HCT116 (cell line): ENCODE results near the gene PEMT. TPM values are rescaled to one million over a fixed set of nuclear protein-coding genes. Genes with fewer than 3 reads are reported as not detected.

ENCODE experiments used
- ATAC-seq: fragments of 200-7000 bp; cut with Tn5 transposase; 2 replicates; pipeline ENCODE4 v1.9.1; 2020; ENCODE audit warnings: mild to moderate bottlenecking, moderate library complexity
- BruUV-seq: library from RNA; stranded (reverse); fragments of 400-500 nt; replicated peaks from 2 replicates; lab custom pipeline; 2021; lab: Mats Ljungman, UMichigan
- CTCF ChIA-PET: fragments of 300-600 bp; sonication (Branson Sonifier 250); formaldehyde crosslinking; loops from one replicate; lab custom pipeline; 2021; ENCODE audit warnings: antibody characterized with exemption; lab: Charles Lee
- POLR2A ChIA-PET: fragments of 300-600, 350-600 bp; sonication (Branson Sonifier 250); formaldehyde crosslinking; loops from one replicate; lab custom pipeline; 2021; ENCODE audit warnings: antibody characterized with exemption; lab: Charles Lee
- RAD21 ChIA-PET, 2 experiments: fragments of 300-600 bp; sonication (Branson Sonifier 250); formaldehyde crosslinking; loops; one replicate each; lab custom pipeline; 2023; ENCODE audit warnings: low total read pairs in 2 of 2; ENCODE audit not compliant: uncharacterized antibody in 2 of 2, unreplicated experiment in 2 of 2, low non-redundant PET in 1 of 2; lab: Charles Lee
- DNase-seq: peaks from one replicate; pipeline ENCODE4 v3.0.0-alpha.2; 2010; ENCODE audit warnings: low read depth, low spot score
- H2AFZ ChIP-seq: fragments of 200-600 bp; shearing (Covaris generic), sonication (generic); 2 replicates; pipeline ENCODE4 v1.6.1; 2017; ENCODE audit warnings: low read depth, mixed run types, mixed read lengths, antibody characterized with exemption, low read length; ENCODE audit not compliant: poor library complexity, severe bottlenecking
- H3K27ac ChIP-seq: 2 replicates; pipeline ENCODE4 v1.5.1; 2012; ENCODE audit warnings: low read depth, low read length
- H3K27me3 ChIP-seq: fragments of 200-600 bp; sonication (generic); 2 replicates; pipeline ENCODE4 v1.6.1; 2016; ENCODE audit warnings: mixed run types, low read length, mixed read lengths; ENCODE audit not compliant: insufficient read depth
- H3K36me3 ChIP-seq, 2 experiments: fragments of 200-500 bp in 1 of 2; fragments of 200-600 bp in 1 of 2; sonication (Bioruptor generic) in 1 of 2; sonication (generic) in 1 of 2; 2 replicates each; pipeline versions ENCODE4 v1.5.1 to v1.6.1; 2014 to 2016; ENCODE audit warnings: low read length in 2 of 2, inconsistent platforms in 1 of 2, mixed read lengths in 1 of 2, mixed run types in 1 of 2; ENCODE audit not compliant: insufficient read depth in 2 of 2, control insufficient read depth in 1 of 2
- H3K4me1 ChIP-seq, 2 experiments: fragments of 200-600 bp in 1 of 2; sonication (generic) in 1 of 2; 2 replicates each; pipeline versions ENCODE4 v1.5.1 to v1.6.1; 2012 to 2017; ENCODE audit warnings: low read length in 2 of 2, inconsistent platforms in 1 of 2, mild to moderate bottlenecking in 1 of 2, mixed read lengths in 1 of 2, mixed run types in 1 of 2, moderate library complexity in 1 of 2; ENCODE audit not compliant: insufficient read depth in 2 of 2, control insufficient read depth in 1 of 2
- H3K4me2 ChIP-seq: fragments of 200-600 bp; sonication (generic); 2 replicates; pipeline ENCODE4 v1.6.1; 2017; ENCODE audit warnings: mixed run types, low read length, mixed read lengths
- H3K4me3 ChIP-seq, 2 experiments: fragments of 200-600 bp in 1 of 2; sonication (generic) in 1 of 2; replicated peaks in 1 of 2; 2 replicates each; pipeline ENCODE4 v1.5.1; 2011 to 2016; ENCODE audit warnings: low read length in 2 of 2, control low read depth in 1 of 2, low read depth in 1 of 2, mild to moderate bottlenecking in 1 of 2, mixed read lengths in 1 of 2, mixed run types in 1 of 2
- H3K79me2 ChIP-seq: fragments of 200-600 bp; sonication (generic); 2 replicates; pipeline ENCODE4 v1.6.1; 2017; ENCODE audit warnings: mild to moderate bottlenecking, mixed run types, low read length, moderate library complexity, mixed read lengths; ENCODE audit not compliant: insufficient read depth
- H3K9ac ChIP-seq: fragments of 200-600 bp; sonication (generic); 2 replicates; pipeline ENCODE4 v1.6.1; 2016; ENCODE audit warnings: low read length, mixed read lengths
- H3K9me2 ChIP-seq: fragments of 200-600 bp; sonication (generic), shearing (Covaris generic); 2 replicates; pipeline ENCODE4 v1.6.1; 2017; ENCODE audit warnings: mixed run types, mild to moderate bottlenecking, moderate library complexity; ENCODE audit not compliant: insufficient read depth
- H3K9me3 ChIP-seq, 2 experiments: fragments of 200-500 bp in 1 of 2; fragments of 200-600 bp in 1 of 2; sonication (Bioruptor generic) in 1 of 2; sonication (generic) in 1 of 2; 2 replicates each; pipeline ENCODE4 v1.6.1; 2014 to 2017; ENCODE audit warnings: low read length in 2 of 2, mixed read lengths in 2 of 2, inconsistent platforms in 1 of 2, low read depth in 1 of 2, mild to moderate bottlenecking in 1 of 2, mixed run types in 1 of 2, moderate library complexity in 1 of 2; ENCODE audit not compliant: control insufficient read depth in 1 of 2, insufficient read depth in 1 of 2
- H4K20me1 ChIP-seq: fragments of 200-600 bp; sonication (generic), shearing (Covaris generic); 2 replicates; pipeline ENCODE4 v1.6.1; 2017; ENCODE audit warnings: mixed run types, mild to moderate bottlenecking, moderate library complexity; ENCODE audit not compliant: insufficient read depth
- CEBPB ChIP-seq: IDR thresholded peaks from 2 replicates; pipeline ENCODE4 v1.6.1; 2012; ENCODE audit warnings: low read depth
- CTCF ChIP-seq, 3 experiments: fragments of 200-600 bp in 1 of 3; sonication (generic) in 1 of 3; IDR thresholded peaks in 2 of 3; conservative IDR thresholded peaks in 1 of 3; 2 replicates each; pipeline ENCODE4 v1.5.1; 2012 to 2017; ENCODE audit warnings: low read depth in 2 of 3, low read length in 2 of 3, antibody characterized with exemption in 1 of 3, borderline replicate concordance in 1 of 3, control low read depth in 1 of 3, mild to moderate bottlenecking in 1 of 3, mixed read lengths in 1 of 3, mixed run types in 1 of 3, moderate library complexity in 1 of 3; ENCODE audit not compliant: insufficient read depth in 1 of 3
- EGR1 ChIP-seq: IDR thresholded peaks from 2 replicates; pipeline ENCODE4 v1.6.1; 2012; ENCODE audit warnings: low read depth
- ELF1 ChIP-seq: IDR thresholded peaks from 2 replicates; pipeline ENCODE4 v1.6.1; 2012; ENCODE audit warnings: low read depth, borderline replicate concordance
- EZH2phosphoT487 ChIP-seq: fragments of 200-600 bp; IDR thresholded peaks from 2 replicates; pipeline ENCODE4 v1.6.1; 2018; ENCODE audit warnings: antibody characterized with exemption, borderline replicate concordance
- FOSL1 ChIP-seq: IDR thresholded peaks from 2 replicates; pipeline ENCODE4 v1.6.1; 2012; ENCODE audit warnings: low read depth
- MAX ChIP-seq: IDR thresholded peaks from 2 replicates; pipeline ENCODE4 v1.6.1; 2012
- POLR2A ChIP-seq: IDR thresholded peaks from 2 replicates; pipeline ENCODE4 v1.7.0; 2011; ENCODE audit warnings: borderline replicate concordance; ENCODE audit not compliant: insufficient read depth, insufficient read length; ENCODE audit errors: extremely low read depth
- RAD21 ChIP-seq: IDR thresholded peaks from 2 replicates; pipeline ENCODE4 v1.6.1; 2012; ENCODE audit warnings: low read depth, mild to moderate bottlenecking
- SIN3A ChIP-seq: IDR thresholded peaks from 2 replicates; pipeline ENCODE4 v1.6.1; 2012; ENCODE audit warnings: low read depth
- SP1 ChIP-seq: IDR thresholded peaks from 2 replicates; pipeline ENCODE4 v1.6.1; 2012; ENCODE audit warnings: low read depth
- TCF7L2 ChIP-seq: IDR thresholded peaks from 2 replicates; pipeline ENCODE4 v1.7.0; 2011; ENCODE audit warnings: borderline replicate concordance, inconsistent platforms; ENCODE audit not compliant: insufficient read depth, insufficient read length; ENCODE audit errors: extremely low read depth
- YY1 ChIP-seq: IDR thresholded peaks from 2 replicates; pipeline ENCODE4 v1.6.1; 2011; ENCODE audit warnings: low read length, low read depth, moderate library complexity, mild to moderate bottlenecking; ENCODE audit not compliant: insufficient replicate concordance; ENCODE audit errors: extremely low read depth
- ZFX ChIP-seq: fragments of 450-650 bp; IDR thresholded peaks from 2 replicates; pipeline ENCODE4 v1.6.1; 2017
- intact Hi-C: fragments of 100-400 bp; cut with micrococcal nuclease; formaldehyde crosslinking; loops from 2 replicates; pipeline ENCODE4 v1.10.0; 2022
- total RNA-seq: library from RNA; stranded (reverse); gene quantifications from one replicate; pipeline ENCODE4 v1.2.1, GENCODE V29; 2021; ENCODE audit not compliant: unreplicated experiment
- TF ChIP-seq, protein P1 (sequence below): IDR thresholded peaks from 2 replicates; pipeline ENCODE4 v1.6.1; 2012; ENCODE audit warnings: low read depth

Gene PEMT
- total RNA-seq, 1 experiment from 2014 or later, result 52.1 TPM

GRCh38 chr17:17463821-17464220, 127.7 kb downstream of the PEMT start:
- Histone ChIP-seq H3K4me3 (no peak overlapping the region), H3K9me3 (no peaks in the 10 kb centered on the region), H3K9ac (no peak overlapping the region), H3K27ac (no peak overlapping the region), H3K9me2 (no peaks in the 10 kb centered on the region), H3K36me3 (no peaks in the 10 kb centered on the region), H4K20me1 (no peaks in the 10 kb centered on the region), H3K27me3 (peaks cover 12% of the 10 kb centered on the region), H3K4me1 (peaks cover 3 to 6% of the 10 kb centered on the region in 2 experiments; a peak in 3 of 4 replicates), H3K79me2 (no peaks in the 10 kb centered on the region), H2AFZ (no peak overlapping the region), H3K4me2 (no peak overlapping the region)
- intact Hi-C loops, result no loop called here
- POLR2A ChIA-PET, result no interaction called here
- ATAC-seq (no peak), DNase-seq (no peak)
- no peak for TF ChIP-seq EGR1
- TF ChIP-seq TCF7L2, result no peak
- no peak for TF ChIP-seq SIN3A
- no peak for TF ChIP-seq ELF1
- no peak for TF ChIP-seq ZFX
- no peak for TF ChIP-seq FOSL1
- no peak for TF ChIP-seq YY1
- no peak for TF ChIP-seq CEBPB
- no peak for TF ChIP-seq EZH2phosphoT487
- TF ChIP-seq RAD21, result no peak
- TF ChIP-seq SP1, result no peak
- no peak for TF ChIP-seq CTCF (IDR thresholded peaks at IDR 0.05 in 2 of 3, conservative IDR thresholded peaks at IDR 0.05 in 1 of 3; ENCODE audit: borderline replicate concordance in 1 of 3, insufficient read depth in 1 of 3, low read depth in 2 of 3, low read length in 2 of 3)
- TF ChIP-seq, protein P1, sequence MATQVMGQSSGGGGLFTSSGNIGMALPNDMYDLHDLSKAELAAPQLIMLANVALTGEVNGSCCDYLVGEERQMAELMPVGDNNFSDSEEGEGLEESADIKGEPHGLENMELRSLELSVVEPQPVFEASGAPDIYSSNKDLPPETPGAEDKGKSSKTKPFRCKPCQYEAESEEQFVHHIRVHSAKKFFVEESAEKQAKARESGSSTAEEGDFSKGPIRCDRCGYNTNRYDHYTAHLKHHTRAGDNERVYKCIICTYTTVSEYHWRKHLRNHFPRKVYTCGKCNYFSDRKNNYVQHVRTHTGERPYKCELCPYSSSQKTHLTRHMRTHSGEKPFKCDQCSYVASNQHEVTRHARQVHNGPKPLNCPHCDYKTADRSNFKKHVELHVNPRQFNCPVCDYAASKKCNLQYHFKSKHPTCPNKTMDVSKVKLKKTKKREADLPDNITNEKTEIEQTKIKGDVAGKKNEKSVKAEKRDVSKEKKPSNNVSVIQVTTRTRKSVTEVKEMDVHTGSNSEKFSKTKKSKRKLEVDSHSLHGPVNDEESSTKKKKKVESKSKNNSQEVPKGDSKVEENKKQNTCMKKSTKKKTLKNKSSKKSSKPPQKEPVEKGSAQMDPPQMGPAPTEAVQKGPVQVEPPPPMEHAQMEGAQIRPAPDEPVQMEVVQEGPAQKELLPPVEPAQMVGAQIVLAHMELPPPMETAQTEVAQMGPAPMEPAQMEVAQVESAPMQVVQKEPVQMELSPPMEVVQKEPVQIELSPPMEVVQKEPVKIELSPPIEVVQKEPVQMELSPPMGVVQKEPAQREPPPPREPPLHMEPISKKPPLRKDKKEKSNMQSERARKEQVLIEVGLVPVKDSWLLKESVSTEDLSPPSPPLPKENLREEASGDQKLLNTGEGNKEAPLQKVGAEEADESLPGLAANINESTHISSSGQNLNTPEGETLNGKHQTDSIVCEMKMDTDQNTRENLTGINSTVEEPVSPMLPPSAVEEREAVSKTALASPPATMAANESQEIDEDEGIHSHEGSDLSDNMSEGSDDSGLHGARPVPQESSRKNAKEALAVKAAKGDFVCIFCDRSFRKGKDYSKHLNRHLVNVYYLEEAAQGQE, result no peak
- no peak for TF ChIP-seq MAX
- no peak for TF ChIP-seq POLR2A
- RAD21 ChIA-PET, result no interaction called here
- no TSS peak for BruUV-seq
- CTCF ChIA-PET, result no interaction called here
